ENCODE results near the gene CCBE1. TPM values are rescaled to one million over a fixed set of nuclear protein-coding genes. Genes with fewer than 3 reads are reported as not detected.

The CCBE1 gene
- total RNA-seq, 4 donors from 2014 or later, result 2.2 to 7.7 (median 4.1) TPM

GRCh38 chr18:59639136-59639535 is 58.1 kb downstream of the CCBE1 start:
- H3K27ac ChIP-seq, result no peak overlapping the region
- ATAC-seq, result no peak
- no peaks in the 10 kb centered on the region for H3K36me3 ChIP-seq
- no peaks in the 10 kb centered on the region for H3K27me3 ChIP-seq
- WGBS, 2 donors (ENCODE audit: low coverage in 1 of 2), result 78 to 81% methylated on average over 1 to 2 of the region's 2 CpGs
- no peak overlapping the region for H3K4me3 ChIP-seq
- no peaks in the 10 kb centered on the region for H3K4me1 ChIP-seq
- TF ChIP-seq POLR2AphosphoS5 (IDR thresholded peaks at IDR 0.05) (no peak), POLR2A (IDR thresholded peaks at IDR 0.05) (no peak), EP300 (IDR thresholded peaks at IDR 0.05) (no peak), CTCF (IDR thresholded peaks at IDR 0.05) (no peak)
- H3K9me3 ChIP-seq, result no peaks in the 10 kb centered on the region

- no peak for ATAC-seq
- no peak overlapping the region for H3K27ac ChIP-seq
- H3K4me1 ChIP-seq, result no peaks in the 10 kb centered on the region
- H3K36me3 ChIP-seq, result no peaks in the 10 kb centered on the region
- TF ChIP-seq CTCF (IDR thresholded peaks at IDR 0.05), result no peak
- no peak for TF ChIP-seq POLR2A (IDR thresholded peaks at IDR 0.05)
- TF ChIP-seq EP300 (IDR thresholded peaks at IDR 0.05), result no peak
- no peak for TF ChIP-seq POLR2AphosphoS5 (IDR thresholded peaks at IDR 0.05)
- WGBS, 2 donors (ENCODE audit: low coverage in 1 of 2), result 85 to 100% methylated on average over 3 to 4 of the region's 4 CpGs
- H3K27me3 ChIP-seq, result no peaks in the 10 kb centered on the region
- no peaks in the 10 kb centered on the region for H3K9me3 ChIP-seq
- no peak overlapping the region for H3K4me3 ChIP-seq
These were observed 63.2 kb downstream of the CCBE1 start for GRCh38 chr18:59633961-59634485.

- ATAC-seq, result no peak
- 67 to 78% methylated on average over 5 to 6 of the region's 7 CpGs for WGBS, 2 donors (ENCODE audit: low coverage in 1 of 2)
- no peak for TF ChIP-seq CTCF (IDR thresholded peaks at IDR 0.05)
- TF ChIP-seq POLR2A (IDR thresholded peaks at IDR 0.05), result no peak
- no peak for TF ChIP-seq POLR2AphosphoS5 (IDR thresholded peaks at IDR 0.05)
- TF ChIP-seq EP300 (IDR thresholded peaks at IDR 0.05), result no peak
- Histone ChIP-seq H3K4me3 (no peak overlapping the region), H3K27me3 (no peaks in the 10 kb centered on the region), H3K27ac (no peak overlapping the region), H3K36me3 (no peaks in the 10 kb centered on the region), H3K4me1 (no peaks in the 10 kb centered on the region), H3K9me3 (no peaks in the 10 kb centered on the region)
These were observed 63.9 kb downstream of the CCBE1 start for GRCh38 chr18:59633317-59633716.

GRCh38 chr18:59631583-59632181 is 65.5 kb downstream of the CCBE1 start:
- Histone ChIP-seq H3K27ac (no peak overlapping the region), H3K9me3 (no peaks in the 10 kb centered on the region), H3K4me3 (no peak overlapping the region), H3K36me3 (no peaks in the 10 kb centered on the region), H3K4me1 (no peaks in the 10 kb centered on the region), H3K27me3 (no peaks in the 10 kb centered on the region)
- 63 to 100% methylated on average over 1 of the region's 1 CpG for WGBS, 2 donors (ENCODE audit: low coverage in 1 of 2)
- TF ChIP-seq CTCF (IDR thresholded peaks at IDR 0.05) (peak; percentile 10 to 69 (median 30)), POLR2AphosphoS5 (IDR thresholded peaks at IDR 0.05) (no peak)
- ATAC-seq, result no peak

GRCh38 chr18:59629894-59630293 is 67.3 kb downstream of the CCBE1 start:
- no peak for ATAC-seq
- Histone ChIP-seq H3K9me3 (no peaks in the 10 kb centered on the region), H3K4me1 (no peaks in the 10 kb centered on the region), H3K36me3 (no peaks in the 10 kb centered on the region), H3K4me3 (no peak overlapping the region), H3K27ac (no peak overlapping the region), H3K27me3 (no peaks in the 10 kb centered on the region)
- 86% methylated on average over 5 to 6 of the region's 6 CpGs for WGBS, 2 donors (ENCODE audit: low coverage in 1 of 2)
- TF ChIP-seq CTCF (IDR thresholded peaks at IDR 0.05) (no peak), POLR2AphosphoS5 (IDR thresholded peaks at IDR 0.05) (no peak), POLR2A (IDR thresholded peaks at IDR 0.05) (no peak), EP300 (IDR thresholded peaks at IDR 0.05) (no peak)
